SU-DHL-6 (cell line): ENCODE measurements around the gene IGF2R.

Experiments used
- EZH2phosphoT487 ChIP-seq: fragments of 200-600 bp; sonication (generic), shearing (Covaris generic); conservative IDR thresholded peaks from 2 replicates; pipeline ENCODE4 v1.6.1; 2018; ENCODE audit warnings: mild to moderate bottlenecking, antibody characterized with exemption, low read length, moderate library complexity, mixed read lengths
- TF ChIP-seq, protein P1 (sequence below): fragments of 200-600 bp; sonication (generic); IDR thresholded peaks from one replicate; pipeline ENCODE4 v1.5.1; 2017; ENCODE audit warnings: antibody characterized with exemption, mild to moderate bottlenecking, low read length, moderate library complexity; ENCODE audit not compliant: insufficient read depth, poor library complexity, severe bottlenecking

DNA sequence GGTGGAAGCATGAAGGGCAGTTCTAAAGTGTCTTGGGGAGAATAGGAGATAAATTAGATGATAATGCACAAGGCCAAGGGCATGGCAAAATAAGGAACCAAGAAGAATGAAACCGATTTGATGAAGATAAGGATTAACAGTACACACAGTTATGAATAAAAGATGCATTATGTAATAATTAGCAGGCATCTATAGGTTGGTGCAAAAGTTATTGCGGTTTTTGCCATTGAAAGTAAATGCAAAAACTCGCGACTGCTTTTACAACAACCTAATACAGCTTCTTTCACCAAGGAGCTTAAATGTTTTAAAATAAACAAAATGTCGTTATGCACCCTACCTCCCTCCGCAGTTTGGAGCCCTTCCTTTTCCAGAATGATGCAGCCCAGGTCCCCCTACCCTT lies 49.1 kb upstream of the IGF2R start:
- TF ChIP-seq, protein P1, sequence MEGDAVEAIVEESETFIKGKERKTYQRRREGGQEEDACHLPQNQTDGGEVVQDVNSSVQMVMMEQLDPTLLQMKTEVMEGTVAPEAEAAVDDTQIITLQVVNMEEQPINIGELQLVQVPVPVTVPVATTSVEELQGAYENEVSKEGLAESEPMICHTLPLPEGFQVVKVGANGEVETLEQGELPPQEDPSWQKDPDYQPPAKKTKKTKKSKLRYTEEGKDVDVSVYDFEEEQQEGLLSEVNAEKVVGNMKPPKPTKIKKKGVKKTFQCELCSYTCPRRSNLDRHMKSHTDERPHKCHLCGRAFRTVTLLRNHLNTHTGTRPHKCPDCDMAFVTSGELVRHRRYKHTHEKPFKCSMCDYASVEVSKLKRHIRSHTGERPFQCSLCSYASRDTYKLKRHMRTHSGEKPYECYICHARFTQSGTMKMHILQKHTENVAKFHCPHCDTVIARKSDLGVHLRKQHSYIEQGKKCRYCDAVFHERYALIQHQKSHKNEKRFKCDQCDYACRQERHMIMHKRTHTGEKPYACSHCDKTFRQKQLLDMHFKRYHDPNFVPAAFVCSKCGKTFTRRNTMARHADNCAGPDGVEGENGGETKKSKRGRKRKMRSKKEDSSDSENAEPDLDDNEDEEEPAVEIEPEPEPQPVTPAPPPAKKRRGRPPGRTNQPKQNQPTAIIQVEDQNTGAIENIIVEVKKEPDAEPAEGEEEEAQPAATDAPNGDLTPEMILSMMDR, result no peak
- TF ChIP-seq EZH2phosphoT487, result no peak
